Measurements from ENCODE around the gene FAM171A2.
"Not testable (repeated sequence)": the region's sequence is repeated elsewhere in the genome, so short reads cannot be mapped to it uniquely, and the experiment has no call there.

FAM171A2 gene

DNA sequence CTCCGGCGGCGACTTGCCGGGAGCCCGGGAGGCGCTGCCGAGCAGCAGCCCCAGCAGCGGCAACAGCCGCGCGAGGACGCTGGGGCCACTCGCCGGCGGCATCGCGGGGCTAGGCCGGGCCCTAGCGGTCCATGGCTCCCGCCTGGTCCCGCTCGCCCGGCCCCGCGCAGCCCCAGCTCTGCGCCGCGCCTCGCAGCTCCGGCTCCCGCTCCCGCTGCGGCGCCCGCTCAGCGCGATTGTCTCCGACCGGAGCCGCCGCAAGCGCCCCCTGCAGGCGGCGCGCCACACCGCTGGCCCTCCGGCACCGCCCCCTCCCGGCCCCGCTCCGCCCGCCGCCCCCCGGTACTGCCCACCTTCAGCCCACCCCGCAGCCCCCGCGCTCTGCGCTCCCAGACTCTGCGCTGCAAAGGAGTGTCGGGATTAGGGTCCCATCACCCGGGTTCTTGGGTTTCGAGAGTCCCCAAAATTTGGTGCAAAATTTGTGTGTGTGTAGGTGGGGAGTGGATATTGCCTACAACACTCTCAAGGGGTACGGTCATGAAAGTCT lies at the start of gene FAM171A2:
Gene FAM171A2, minus strand, starts transcription at position 241 of the 547 bp plus-strand sequence. Its CDS starts 139 bp downstream, at position 102.
- in situ Hi-C loops (cut with MboI; ENCODE audit: low sequenced_read_pairs), result no loop called here

DNA sequence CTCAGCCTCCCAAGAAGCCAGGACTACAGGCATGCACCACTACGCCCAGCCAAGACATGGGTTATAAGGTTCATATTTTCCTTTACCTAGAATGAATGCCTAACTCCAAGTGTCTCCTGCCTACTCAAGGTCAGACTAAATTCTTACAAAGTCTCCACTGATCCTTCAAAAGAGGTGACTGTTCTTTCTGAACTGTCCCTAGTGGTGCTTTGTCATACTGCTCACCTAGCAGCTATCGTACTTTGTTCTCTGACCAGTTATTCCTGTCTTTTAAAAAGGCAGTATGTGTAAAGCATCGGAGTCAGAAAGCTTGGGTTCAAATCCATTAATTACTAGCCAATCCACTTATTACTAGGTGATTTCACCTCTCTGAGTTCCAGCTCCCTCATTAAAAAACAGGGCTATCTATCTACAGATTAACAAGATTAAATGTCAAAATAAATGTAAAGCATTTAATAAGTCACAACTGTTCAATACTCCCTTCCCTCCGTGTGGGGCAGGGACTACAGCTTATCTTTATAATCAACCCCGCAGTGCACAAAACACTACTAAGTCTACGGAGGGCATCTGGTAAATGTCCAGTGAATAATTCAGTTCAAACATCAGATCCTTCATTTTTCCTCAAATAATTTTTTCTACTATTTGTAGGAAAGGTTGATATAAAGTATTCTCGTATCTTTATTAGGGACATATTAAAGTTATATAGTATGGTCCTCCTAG lies 45.8 kb upstream of the FAM171A2 start:
- in situ Hi-C loops (cut with MboI; ENCODE audit: low sequenced_read_pairs), result no loop called here

DNA sequence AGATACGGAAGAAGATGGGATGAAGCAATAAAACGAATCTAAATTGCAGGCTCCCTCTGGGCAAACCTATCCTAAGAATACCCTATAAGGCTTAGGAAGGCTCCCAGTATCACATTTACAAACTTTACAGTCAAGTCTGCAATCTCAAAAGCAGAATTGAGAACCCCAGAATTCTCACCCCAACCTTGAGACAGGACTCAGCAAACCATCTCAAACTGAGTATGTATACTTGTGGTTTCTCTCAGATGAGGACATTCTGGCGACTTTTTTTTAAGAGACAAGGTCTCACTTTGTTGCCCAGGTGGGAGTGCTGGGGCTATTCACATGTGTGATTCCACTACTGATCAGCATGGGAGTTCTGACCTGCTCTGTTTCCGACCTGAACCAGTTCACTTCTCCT lies 45.1 kb upstream of the FAM171A2 start:
- in situ Hi-C loops (cut with MboI; ENCODE audit: low sequenced_read_pairs), result no loop called here

DNA sequence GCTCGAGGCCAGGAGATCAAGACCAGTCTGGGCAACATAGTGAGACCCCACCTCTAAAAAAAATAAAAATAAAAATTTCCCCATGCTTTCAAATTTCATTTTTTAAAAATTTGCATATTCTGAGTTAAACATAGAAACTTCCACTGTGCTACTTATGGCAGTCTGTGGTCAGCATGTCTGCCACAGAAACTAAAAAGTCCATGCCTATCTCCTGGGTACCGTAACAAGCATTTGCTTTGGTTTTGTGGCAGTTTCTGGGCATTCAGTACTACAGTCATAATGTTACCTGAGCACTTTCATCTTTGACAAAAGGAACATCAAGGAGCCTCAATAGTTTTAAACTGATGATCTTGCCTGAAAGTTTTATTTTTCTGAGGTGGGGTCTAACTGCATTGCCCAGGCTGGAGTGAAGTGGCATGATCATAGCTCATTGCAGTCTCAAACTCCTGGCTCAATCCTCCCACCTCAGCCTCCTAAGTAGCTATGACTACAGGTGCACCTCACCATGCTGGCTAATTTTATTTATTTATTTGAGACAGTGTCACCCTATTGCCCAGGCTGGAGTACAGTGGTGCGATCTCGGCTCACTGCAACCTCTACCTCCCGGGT lies 39.0 kb upstream of the FAM171A2 start:
- in situ Hi-C loops (cut with MboI; ENCODE audit: low sequenced_read_pairs), result loop anchor here (5.0 kb wide), 1 partner anchor 120 kb away; no protein-coding TSS in a partner anchor

DNA sequence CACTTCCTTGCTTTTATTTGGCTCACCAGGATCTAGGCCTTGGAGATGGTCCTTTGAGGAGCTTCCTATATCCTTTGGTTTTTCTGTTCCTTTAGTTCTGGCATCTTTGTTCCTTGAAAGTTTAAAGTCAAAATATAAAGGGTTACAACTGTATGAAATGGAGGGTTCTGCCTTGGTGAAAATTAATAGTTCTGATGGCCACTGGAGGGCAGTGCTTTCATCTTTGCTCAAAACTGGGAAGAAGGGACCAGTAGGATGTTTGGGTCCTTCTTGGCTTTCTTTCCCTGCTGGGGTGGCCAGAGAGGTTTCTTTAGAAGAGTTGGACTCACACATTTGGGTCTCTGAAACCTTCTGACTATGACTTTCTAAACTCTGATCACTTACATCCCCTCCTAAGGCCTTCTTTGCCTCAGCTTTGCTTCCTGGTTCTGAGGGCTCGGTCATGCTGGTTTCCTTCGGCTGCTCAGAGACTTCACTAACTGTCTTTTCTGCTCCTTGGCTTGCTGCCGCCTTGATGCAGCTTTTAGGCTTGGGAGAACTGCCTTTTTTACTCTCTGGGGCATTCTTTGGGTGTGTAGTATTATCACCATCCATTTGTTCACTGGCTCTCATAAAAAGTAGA lies 36.7 kb upstream of the FAM171A2 start:
- in situ Hi-C loops (cut with MboI; ENCODE audit: low sequenced_read_pairs), result loop anchor here (5.0 kb wide), 1 partner anchor 122 kb away; no protein-coding TSS in a partner anchor

DNA sequence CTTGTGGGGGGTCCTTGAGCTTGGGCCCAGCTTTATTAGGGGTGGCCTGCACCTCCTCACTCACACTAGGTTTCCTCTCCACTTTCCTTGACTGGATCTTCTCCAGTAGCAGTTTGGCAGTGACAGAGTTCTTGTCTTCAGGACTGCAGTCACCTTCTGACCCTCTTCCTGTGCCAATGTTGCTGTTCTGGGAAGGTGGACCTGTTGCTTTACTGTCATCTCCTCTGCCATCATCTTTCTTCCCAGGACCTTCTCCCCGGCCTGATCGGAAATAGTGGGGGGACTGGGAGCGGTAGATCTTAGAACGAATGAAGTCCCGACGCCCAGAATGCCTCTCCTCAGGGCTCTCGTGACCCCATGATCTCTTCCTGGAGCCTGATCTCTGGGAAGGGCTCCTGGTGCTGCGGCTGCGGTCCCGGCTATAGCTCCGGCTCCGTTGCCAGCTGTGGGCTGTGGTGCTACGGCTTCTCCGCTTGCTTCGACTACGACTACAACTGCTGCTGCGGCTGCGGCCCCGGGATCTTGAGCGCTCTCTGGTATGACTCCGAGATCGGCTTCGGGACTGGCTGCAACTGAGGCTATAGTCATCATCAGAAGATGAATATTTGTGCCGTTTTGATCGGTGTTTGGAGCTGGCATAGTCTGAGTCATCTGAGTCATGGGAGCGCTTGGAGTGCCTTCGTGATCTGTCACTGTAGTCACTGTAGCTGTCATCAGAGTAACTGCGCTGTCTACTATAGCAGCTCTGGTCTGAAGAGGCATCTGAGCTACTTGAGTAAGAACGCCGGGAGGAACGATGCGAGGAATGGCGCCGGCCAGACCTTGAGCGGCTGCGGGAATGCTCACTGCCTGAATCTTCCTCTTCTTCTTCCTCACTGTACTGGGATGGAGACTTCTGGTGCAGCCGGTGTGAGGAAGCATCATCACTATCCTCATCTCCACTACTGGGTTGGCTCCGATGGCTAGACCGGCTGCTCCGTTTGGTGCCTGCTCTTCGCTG lies 35.3 kb upstream of the FAM171A2 start:
- in situ Hi-C loops (cut with MboI; ENCODE audit: low sequenced_read_pairs), result no loop called here

DNA sequence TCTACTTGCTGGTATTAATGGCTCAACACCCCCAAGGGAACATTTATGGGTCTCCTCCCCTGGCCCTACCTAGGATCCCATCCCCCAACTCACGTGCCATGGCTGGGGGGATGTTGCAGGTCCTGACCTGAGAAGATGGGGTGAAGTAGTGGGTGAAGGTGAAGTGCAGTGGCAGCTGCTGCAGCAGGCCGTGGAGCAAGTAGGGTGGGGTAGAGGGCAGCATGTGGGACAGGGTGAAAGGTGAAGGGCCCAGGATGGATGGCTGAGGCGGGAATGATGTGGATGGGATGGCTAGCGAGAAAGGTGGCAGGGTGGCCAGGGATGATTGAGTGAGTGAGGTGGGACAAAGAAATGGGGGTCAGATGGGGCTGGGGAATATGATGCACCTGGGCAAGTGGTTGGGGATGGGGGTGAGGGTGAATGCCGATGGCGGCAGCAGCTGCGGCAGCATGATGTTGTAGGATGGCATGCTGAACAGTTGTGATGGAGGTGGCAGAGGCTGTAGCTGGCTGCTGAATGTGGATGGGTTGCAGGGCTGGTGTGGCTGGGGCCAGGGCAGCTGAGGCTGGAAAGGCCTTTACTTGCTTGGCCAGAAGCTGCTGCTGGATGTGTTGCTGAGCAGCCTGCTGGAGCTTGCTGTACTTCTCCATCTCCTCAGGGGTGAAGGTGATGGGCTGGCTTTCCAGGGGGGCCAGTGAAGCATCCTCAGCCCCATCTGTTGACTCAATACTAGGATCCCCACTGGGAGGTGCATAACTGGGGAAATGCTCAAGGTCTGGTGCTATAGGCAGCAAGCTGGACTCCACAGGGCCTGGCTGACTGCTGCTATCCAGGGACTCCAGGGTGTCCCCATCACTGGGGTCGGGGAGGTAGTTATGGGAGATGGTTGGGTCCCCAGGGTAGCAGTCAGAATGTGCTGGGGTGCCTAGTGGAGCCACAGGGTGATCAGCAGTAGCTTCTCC lies 34.1 kb upstream of the FAM171A2 start:
- in situ Hi-C loops (cut with MboI; ENCODE audit: low sequenced_read_pairs), result no loop called here

DNA sequence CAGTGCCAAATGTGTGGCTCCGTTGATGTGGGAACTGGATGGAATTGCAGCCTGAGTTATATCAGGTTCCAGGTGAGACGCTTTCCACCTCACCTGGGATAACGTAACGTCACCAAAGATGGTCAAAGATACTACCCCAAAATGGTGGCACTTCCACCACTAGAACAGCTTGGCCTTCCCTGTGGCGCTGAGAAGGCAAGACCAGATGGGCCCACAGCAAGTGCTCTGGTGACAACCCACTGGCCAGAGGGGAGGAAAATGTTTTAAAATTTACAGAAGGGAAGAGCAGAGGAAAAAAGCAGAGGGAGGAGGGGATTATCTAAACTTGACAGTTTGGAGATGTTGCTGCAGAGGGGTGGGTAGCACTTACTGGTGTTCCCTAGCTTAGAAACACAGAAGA lies 33.3 kb upstream of the FAM171A2 start:
- in situ Hi-C loops (cut with MboI; ENCODE audit: low sequenced_read_pairs), result no loop called here

DNA sequence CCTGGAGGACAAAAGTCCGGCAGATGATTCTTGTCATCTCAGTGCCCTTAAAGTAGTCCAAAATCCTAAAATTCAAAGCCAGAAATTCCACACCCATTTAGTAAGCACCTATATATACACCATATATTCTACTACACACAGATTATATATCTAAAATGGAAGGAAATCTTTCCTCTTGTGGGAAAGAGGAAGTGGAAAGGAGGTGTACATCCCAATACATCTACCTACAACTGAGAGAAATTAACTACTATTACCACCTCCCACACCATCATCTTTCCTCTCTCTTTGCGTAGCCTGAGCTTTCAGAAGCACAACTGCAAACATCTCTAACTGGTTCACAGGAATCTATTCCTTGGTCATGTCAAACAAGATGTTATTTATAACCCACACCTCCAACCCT lies 31.2 kb upstream of the FAM171A2 start:
- in situ Hi-C loops (cut with MboI; ENCODE audit: low sequenced_read_pairs), result no loop called here

DNA sequence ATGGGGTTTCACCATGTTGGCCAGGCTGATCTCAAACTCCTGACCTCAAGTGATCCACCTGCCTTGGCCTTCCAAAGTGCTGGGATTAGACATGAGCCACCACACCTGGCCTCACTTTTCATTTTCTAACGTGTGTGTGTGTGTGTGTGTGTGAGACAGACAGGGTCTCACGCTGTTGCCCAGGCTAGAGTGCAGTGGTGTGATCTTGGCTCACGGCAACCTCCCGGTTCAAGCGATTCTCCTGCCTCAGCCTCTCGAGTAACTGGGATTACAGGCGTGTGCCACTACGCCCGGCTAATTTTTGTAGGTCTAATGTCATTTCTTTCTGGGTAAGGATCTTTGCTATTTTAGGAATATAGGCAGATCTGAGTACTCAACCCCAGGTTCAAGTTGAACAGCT lies 30.5 kb upstream of the FAM171A2 start:
- in situ Hi-C loops (cut with MboI; ENCODE audit: low sequenced_read_pairs), result not testable (repeated sequence)

DNA sequence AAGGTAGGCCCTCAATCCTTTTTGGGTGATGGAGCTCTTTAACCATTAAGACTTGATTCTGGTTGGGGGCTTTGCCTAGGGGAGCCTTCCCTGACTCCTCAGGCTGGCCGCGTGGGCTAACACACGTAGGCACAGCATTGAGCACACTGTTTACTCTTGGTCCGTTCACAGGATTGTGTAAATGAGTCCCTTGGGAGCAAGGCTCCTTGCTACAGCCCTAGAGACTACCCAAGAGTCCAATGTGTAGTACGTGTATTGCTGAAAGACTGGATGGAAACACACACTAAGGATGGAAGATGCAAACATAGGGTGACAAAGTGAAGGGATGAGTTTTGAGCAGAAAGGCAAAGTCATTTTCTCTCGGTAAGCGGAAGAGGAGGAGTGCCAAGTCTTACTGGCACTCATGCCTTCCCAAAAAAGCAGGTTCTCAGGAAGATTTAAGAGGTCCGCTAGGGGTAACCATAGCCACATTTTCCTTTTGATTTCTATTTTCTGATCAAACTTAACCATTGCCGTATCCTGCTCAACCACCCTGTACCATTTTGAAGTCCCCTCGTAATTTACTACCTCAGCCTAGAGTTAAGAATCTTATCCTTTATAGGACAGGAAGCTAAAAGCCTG lies 26.7 kb upstream of the FAM171A2 start:
- in situ Hi-C loops (cut with MboI; ENCODE audit: low sequenced_read_pairs), result no loop called here

DNA sequence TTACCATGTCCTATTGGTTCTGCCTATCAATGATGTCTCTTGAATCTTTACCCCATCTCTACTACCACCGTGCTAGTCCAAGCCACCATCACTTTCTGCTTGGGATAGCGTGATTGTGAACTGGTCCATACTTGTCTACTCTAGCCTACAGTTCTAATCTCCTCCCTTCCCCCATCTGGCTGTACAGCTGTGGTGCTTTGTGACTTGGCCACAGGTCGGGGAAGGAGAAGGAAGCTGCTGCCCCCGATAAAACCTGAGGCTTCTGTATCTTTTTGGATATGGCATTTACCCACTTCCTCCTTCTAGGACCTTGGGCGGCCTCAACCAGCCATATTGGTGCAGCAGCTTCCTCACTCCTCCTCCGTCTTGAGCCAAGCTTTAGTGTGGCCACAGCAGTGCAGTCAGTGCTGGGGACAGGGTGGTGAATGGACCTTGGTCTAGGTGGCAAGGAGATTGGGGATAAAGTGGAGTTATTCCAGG lies 26.1 kb upstream of the FAM171A2 start:
- in situ Hi-C loops (cut with MboI; ENCODE audit: low sequenced_read_pairs), result no loop called here

DNA sequence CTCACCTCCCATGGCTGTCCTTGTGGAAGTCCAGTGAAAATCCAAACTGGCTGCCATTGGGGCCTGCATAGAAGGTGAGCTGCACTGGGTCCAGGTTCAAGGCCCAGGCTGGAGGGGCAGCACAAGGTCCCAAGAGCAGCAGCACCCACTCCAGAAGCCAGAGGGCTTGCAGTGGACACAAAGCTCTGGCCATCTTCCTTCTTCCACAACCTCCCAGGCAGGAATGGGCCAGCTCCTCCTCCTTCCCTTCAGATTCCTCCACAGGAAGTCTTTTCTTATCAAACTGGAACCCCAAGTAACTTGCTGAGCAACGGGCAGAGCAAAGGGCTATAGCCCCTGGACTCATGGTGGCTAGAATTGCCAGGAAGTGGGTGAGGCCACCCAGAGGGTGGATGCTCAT lies 25.6 kb upstream of the FAM171A2 start, which contains the start of gene ITGA2B:
Gene ITGA2B, minus strand, starts transcription at position 369 of the 400 bp plus-strand sequence. Its CDS starts 176 bp downstream, at position 193.
- in situ Hi-C loops (cut with MboI; ENCODE audit: low sequenced_read_pairs), result no loop called here

DNA sequence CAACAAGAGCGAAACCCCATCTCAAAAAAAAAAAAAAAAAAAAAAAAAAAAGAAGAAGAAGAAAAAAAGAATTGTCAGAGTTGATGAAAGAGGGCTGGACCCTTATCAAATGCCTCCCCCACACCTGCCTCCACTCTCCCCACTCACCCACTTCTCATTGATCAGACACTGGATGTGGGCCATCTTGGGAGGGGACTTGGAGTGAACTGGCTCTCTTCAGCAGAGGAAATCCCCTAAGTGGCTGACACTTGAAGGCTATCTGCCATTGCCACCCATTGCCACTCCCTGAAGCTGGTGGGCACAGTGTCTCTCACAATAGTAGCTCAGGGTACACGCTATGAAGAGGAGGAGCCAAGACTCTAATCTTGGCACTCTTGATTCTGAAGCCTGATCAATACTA lies 24.2 kb upstream of the FAM171A2 start:
- in situ Hi-C loops (cut with MboI; ENCODE audit: low sequenced_read_pairs), result no loop called here

DNA sequence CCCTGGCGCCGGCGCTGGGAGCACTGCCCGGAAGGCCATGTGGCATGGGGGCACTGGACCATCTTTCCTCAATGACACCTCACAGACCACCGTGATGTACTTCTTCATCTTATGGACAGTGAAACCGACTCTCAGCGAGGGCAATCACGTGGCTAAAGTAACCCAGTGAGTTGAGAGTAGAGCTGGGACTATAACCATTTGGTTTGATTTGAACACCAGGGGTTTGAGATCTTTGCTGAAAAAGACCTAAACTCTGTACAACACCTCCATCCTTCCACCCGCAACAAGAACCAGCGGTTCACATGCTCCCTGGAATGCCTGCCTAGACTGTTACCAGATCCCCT lies 22.5 kb upstream of the FAM171A2 start:
- in situ Hi-C loops (cut with MboI; ENCODE audit: low sequenced_read_pairs), result no loop called here

DNA sequence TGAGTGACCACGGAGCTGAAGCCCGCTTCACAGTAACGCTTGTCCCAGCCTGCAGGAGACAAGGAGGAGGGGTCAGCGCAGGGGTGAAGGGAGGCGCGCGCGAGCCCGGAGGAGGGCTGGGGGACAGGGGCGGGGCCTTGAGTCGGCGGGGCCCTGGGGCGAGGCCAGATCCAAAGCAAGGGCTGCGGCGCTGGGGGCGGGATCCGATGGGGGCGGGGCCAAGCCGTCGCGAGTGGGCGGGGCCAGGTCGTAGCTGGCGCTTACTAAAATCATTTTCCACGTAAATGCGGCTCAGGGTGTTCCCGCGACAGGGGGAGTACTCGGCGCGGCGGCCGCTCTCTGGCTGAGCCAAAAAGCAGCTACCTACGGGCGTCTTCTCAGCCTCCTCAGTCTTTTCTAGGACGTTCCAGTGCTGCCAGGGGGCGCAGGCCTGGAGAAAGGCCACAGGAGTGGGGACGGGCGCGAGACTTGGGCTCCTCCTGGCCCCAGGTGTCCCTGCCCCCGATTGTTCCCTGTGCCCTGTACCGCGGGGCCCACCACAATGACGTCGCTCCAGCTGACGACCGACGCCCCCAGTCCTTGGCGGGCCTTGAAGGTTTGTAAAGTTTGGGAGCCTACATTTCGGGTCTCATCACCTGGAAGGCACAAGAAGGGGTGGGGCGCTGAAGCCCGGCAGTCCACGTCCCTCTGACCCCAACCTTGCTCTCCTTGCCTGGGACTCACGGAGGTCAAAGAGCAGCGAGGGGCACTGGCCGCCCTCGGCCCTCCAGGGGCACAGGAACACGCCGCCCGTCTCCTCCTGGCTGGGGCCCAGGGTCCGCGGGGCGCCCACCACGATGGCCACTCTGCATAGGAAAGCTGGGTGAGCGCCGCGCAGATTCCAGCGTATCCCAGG lies 21.9 kb upstream of the FAM171A2 start:
- in situ Hi-C loops (cut with MboI; ENCODE audit: low sequenced_read_pairs), result no loop called here

DNA sequence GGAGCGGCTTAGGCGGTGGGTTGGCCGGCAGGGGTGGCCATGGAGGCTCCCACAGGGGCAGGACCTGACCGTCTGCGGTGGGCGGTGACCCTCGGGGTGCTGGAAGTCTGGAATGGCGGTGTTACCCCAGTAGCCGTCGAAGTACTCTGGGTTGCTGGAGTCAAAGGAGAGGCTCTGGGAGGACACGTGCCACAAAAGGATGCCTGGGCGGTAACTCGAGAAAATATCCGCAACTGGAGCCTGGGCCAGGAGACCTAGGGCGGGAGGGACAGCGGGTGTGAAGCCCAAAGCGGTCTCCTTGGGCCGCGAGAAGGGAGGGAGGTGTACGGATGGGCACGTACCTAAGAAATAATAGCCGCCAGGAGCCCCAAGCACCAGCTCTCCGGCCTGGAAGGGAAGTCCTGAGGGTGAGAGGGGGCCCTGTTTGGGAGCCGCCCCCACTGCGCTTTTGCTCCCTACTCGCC lies 21.2 kb upstream of the FAM171A2 start:
- in situ Hi-C loops (cut with MboI; ENCODE audit: low sequenced_read_pairs), result no loop called here

Measured in HL-60/S4 (cell line).